Cardiac muscle cell (in vitro differentiated cells and primary cell): ENCODE measurements around the gene SLC13A5. TPM values are rescaled to one million over a fixed set of nuclear protein-coding genes. Genes with fewer than 3 reads are reported as not detected.
A peak's percentile ranks its signal among the peaks of the same experiment; 100 is the strongest.

Experiments
- DNase-seq, 2 donors: peaks; one replicate each; pipeline versions ENCODE4 v3.0.0 to v3.0.0-alpha.2; 2010 to 2017; ENCODE audit warnings: low read depth in 1 of 2, low spot score in 1 of 2
- H3K27ac ChIP-seq: fragments of 200-600 bp; sonication (generic); 2 replicates; pipeline ENCODE4 v1.5.1; 2016
- H3K27me3 ChIP-seq: fragments of 200-600 bp; sonication (generic); 2 replicates; pipeline ENCODE4 v1.6.0; 2016; ENCODE audit warnings: control low read depth
- H3K36me3 ChIP-seq: fragments of 200-600 bp; sonication (generic); 2 replicates; pipeline ENCODE4 v1.5.1; 2016; ENCODE audit warnings: control low read depth
- H3K4me1 ChIP-seq: fragments of 200-600 bp; sonication (generic); 2 replicates; pipeline ENCODE4 v1.8.1; 2017; ENCODE audit warnings: low read depth, mild to moderate bottlenecking, mixed run types
- H3K4me3 ChIP-seq: fragments of 200-600 bp; sonication (generic); 2 replicates; pipeline ENCODE4 v1.5.1; 2016; ENCODE audit warnings: mild to moderate bottlenecking
- H3K9me3 ChIP-seq: fragments of 200-600 bp; sonication (generic); 2 replicates; pipeline ENCODE4 v1.5.1; 2017; ENCODE audit warnings: low read depth, mild to moderate bottlenecking, control low read depth
- CTCF ChIP-seq: IDR thresholded peaks from 2 replicates; pipeline ENCODE4 v1.5.1; 2012; ENCODE audit warnings: low read depth, mild to moderate bottlenecking, low read length
- polyA plus RNA-seq: library from polyadenylated mRNA; unstranded; fragments of >200 nt; fragmentation: Nextera tagmentation; extraction: Ambion mirVana; gene quantifications from 2 replicates; pipeline ENCODE4 v1.2.1, GENCODE V29; 2016
- total RNA-seq: library from RNA; depleted of rRNA; stranded (reverse); fragments of >200 nt; gene quantifications from 2 replicates; pipeline ENCODE4 v1.2.3, GENCODE V29; 2016

The SLC13A5 gene
- total and polyA plus RNA-seq, 2 experiments from 2014 or later = 0.15 to 0.18 TPM

GRCh38 chr17:6681176-6681575 is 32.0 kb downstream of the SLC13A5 start:
- Histone ChIP-seq H3K4me1 (no peaks in the 10 kb centered on the region), H3K4me3 (no peak overlapping the region), H3K27me3 (no peaks in the 10 kb centered on the region), H3K27ac (no peak overlapping the region), H3K9me3 (no peaks in the 10 kb centered on the region), H3K36me3 (no peaks in the 10 kb centered on the region)
- TF ChIP-seq CTCF = no peak
- no peak for DNase-seq

GRCh38 chr17:6679241-6679640 is 33.9 kb downstream of the SLC13A5 start:
- Histone ChIP-seq H3K27me3 (no peaks in the 10 kb centered on the region), H3K9me3 (no peaks in the 10 kb centered on the region), H3K4me3 (no peak overlapping the region), H3K4me1 (no peaks in the 10 kb centered on the region), H3K36me3 (no peaks in the 10 kb centered on the region), H3K27ac (no peak overlapping the region)
- TF ChIP-seq CTCF = no peak
- no peak for DNase-seq

- no peak overlapping the region for H3K27ac ChIP-seq
- H3K9me3 ChIP-seq = no peaks in the 10 kb centered on the region
- H3K27me3 ChIP-seq = no peaks in the 10 kb centered on the region
- TF ChIP-seq CTCF = no peak
- no peak overlapping the region for H3K4me3 ChIP-seq
- no peak for DNase-seq
- H3K36me3 ChIP-seq = no peaks in the 10 kb centered on the region
- no peaks in the 10 kb centered on the region for H3K4me1 ChIP-seq
Observed at GRCh38 chr17:6677946-6678345, 35.2 kb downstream of the SLC13A5 start.

GRCh38 chr17:6677158-6677831 is 35.9 kb downstream of the SLC13A5 start:
- H3K27ac ChIP-seq = no peak overlapping the region
- TF ChIP-seq CTCF = no peak
- H3K36me3 ChIP-seq = no peaks in the 10 kb centered on the region
- no peak overlapping the region for H3K4me3 ChIP-seq
- H3K4me1 ChIP-seq = no peaks in the 10 kb centered on the region
- no peaks in the 10 kb centered on the region for H3K27me3 ChIP-seq
- peak in 1 of 2 donors; percentile 19 for DNase-seq
- no peaks in the 10 kb centered on the region for H3K9me3 ChIP-seq

- no peak for DNase-seq
- H3K27ac ChIP-seq = no peak overlapping the region
Observed at GRCh38 chr17:6676802-6677157, 36.4 kb downstream of the SLC13A5 start.

More at GRCh38 chr17:6676802-6677157, 36.4 kb downstream of the SLC13A5 start:
- Histone ChIP-seq H3K36me3 (no peaks in the 10 kb centered on the region), H3K9me3 (no peaks in the 10 kb centered on the region), H3K4me1 (no peaks in the 10 kb centered on the region), H3K4me3 (no peak overlapping the region), H3K27me3 (no peaks in the 10 kb centered on the region)
- TF ChIP-seq CTCF = no peak
